Lung (tissue), 12 donors: ENCODE results near the gene TAT. TPM values are rescaled to one million over a fixed set of nuclear protein-coding genes. Genes with fewer than 3 reads are reported as not detected.

ENCODE experiments used
- ATAC-seq: fragments of 200-7000 bp; cut with Tn5 transposase; one replicate; pipeline ENCODE4 v1.9.1; 2020; ENCODE audit warnings: moderate number of reproducible peaks; ENCODE audit not compliant: insufficient read depth, low FRiP score
- DNase-seq, 3 donors: peaks; one replicate each; pipeline ENCODE4 v3.0.0-alpha.2; 2013 to 2017
- H3K27ac ChIP-seq, 2 donors: one replicate each; pipeline ENCODE4 v1.5.1; 2013; ENCODE audit warnings: mild to moderate bottlenecking in 2 of 2, moderate library complexity in 2 of 2, control low read depth in 1 of 2, inconsistent platforms in 1 of 2, low read depth in 1 of 2, low read length in 1 of 2
- H3K27me3 ChIP-seq, 3 donors: one replicate each; pipeline ENCODE4 v1.5.1; 2013; ENCODE audit warnings: low read length in 2 of 3; ENCODE audit not compliant: control insufficient read depth in 3 of 3, insufficient read depth in 3 of 3
- H3K36me3 ChIP-seq, 4 donors: one replicate each; pipeline ENCODE4 v1.5.1; 2013; ENCODE audit warnings: low read length in 4 of 4, mild to moderate bottlenecking in 1 of 4, moderate library complexity in 1 of 4; ENCODE audit not compliant: control insufficient read depth in 4 of 4, insufficient read depth in 4 of 4
- H3K4me1 ChIP-seq, 5 donors: one replicate each; pipeline ENCODE4 v1.5.1; 2013; ENCODE audit warnings: low read length in 5 of 5, mild to moderate bottlenecking in 2 of 5, moderate library complexity in 1 of 5; ENCODE audit not compliant: control insufficient read depth in 5 of 5, insufficient read depth in 5 of 5
- H3K4me3 ChIP-seq: one replicate; pipeline ENCODE4 v1.5.1; 2013; ENCODE audit warnings: mild to moderate bottlenecking, control low read depth, moderate library complexity
- H3K9ac ChIP-seq, 2 donors: one replicate each; pipeline ENCODE4 v1.5.1; 2013; ENCODE audit warnings: low read length in 2 of 2, control low read depth in 1 of 2; ENCODE audit not compliant: insufficient read depth in 1 of 2
- H3K9me3 ChIP-seq, 4 donors: one replicate each; pipeline ENCODE4 v1.5.1; 2013; ENCODE audit warnings: low read length in 3 of 4, mild to moderate bottlenecking in 1 of 4, moderate library complexity in 1 of 4; ENCODE audit not compliant: control insufficient read depth in 4 of 4, insufficient read depth in 3 of 4
- CTCF ChIP-seq: IDR thresholded peaks from 2 replicates; pipeline ENCODE4 v1.5.1; 2012; ENCODE audit warnings: mild to moderate bottlenecking; ENCODE audit errors: control extremely low read depth, extremely low read depth
- WGBS, 2 donors: extraction: QIAGEN DNeasy Blood & Tissue Kit; methylation state at CpG; one replicate each; pipeline ENCODE4 v1.1.7; 2013; 5-methylcytosine and 5-hydroxymethylcytosine counted together
- polyA plus RNA-seq, 2 donors: library from polyadenylated mRNA; stranded (reverse); fragments of 200-250 nt; gene quantifications; one replicate each; pipeline ENCODE4 v1.2.1, GENCODE V29; 2013
- total RNA-seq, 2 donors: library from RNA; depleted of rRNA in 1 of 2; stranded (reverse); fragments of >200 nt in 1 of 2; gene quantifications; one replicate each; pipeline ENCODE4 v1.2.1, GENCODE V29; 2014 to 2021
- donor health status: control.
- donor health status: control.
- donor health status: Bipolar disorder and iron deficiency.
- donor health status: healthy.
- donor health status: DM: yes; HTN: yes; CAD: no.

The TAT gene
- total and polyA plus RNA-seq, 4 donors, result 0.14 to 0.74 (median 0.26) TPM; not detected in 1

- Histone ChIP-seq H3K4me1 (peaks cover 0 to 10% (median 3%) of the 10 kb centered on the region in 5 donors), H3K36me3 (no peaks in the 10 kb centered on the region), H3K9me3 (no peaks in the 10 kb centered on the region), H3K4me3 (no peak overlapping the region), H3K9ac (no peak overlapping the region), H3K27me3 (no peaks in the 10 kb centered on the region), H3K27ac (no peak overlapping the region)
- no peak for TF ChIP-seq CTCF
- WGBS, 2 donors, result 90 to 92% methylated on average over 4 of the region's 4 CpGs
- ATAC-seq (no peak), DNase-seq (no peak)
These were observed 7.3 kb downstream of the TAT start for GRCh38 chr16:71569621-71570020.

GRCh38 chr16:71568551-71568950 is 8.3 kb downstream of the TAT start:
- Histone ChIP-seq H3K4me1 (peaks cover 0 to 14% (median 6%) of the 10 kb centered on the region in 5 donors), H3K4me3 (no peak overlapping the region), H3K9ac (no peak overlapping the region), H3K27ac (no peak overlapping the region), H3K36me3 (no peaks in the 10 kb centered on the region), H3K9me3 (no peaks in the 10 kb centered on the region), H3K27me3 (no peaks in the 10 kb centered on the region)
- WGBS, 2 donors, result 30 to 74% methylated on average over 4 of the region's 4 CpGs
- DNase-seq (peak; percentile 37 to 66 (median 65)), ATAC-seq (no peak)
- TF ChIP-seq CTCF, result no peak

GRCh38 chr16:71567931-71568330 is 9.0 kb downstream of the TAT start:
- Histone ChIP-seq H3K9ac (no peak overlapping the region), H3K4me3 (no peak overlapping the region), H3K4me1 (peaks cover 0 to 14% (median 6%) of the 10 kb centered on the region in 5 donors), H3K36me3 (no peaks in the 10 kb centered on the region), H3K27ac (peak overlapping the region in 1 of 2 donors; percentile 32), H3K9me3 (no peaks in the 10 kb centered on the region), H3K27me3 (no peaks in the 10 kb centered on the region)
- ATAC-seq (no peak), DNase-seq (no peak)
- TF ChIP-seq CTCF, result no peak
- 95 to 96% methylated on average over 8 of the region's 8 CpGs for WGBS, 2 donors
